Smooth muscle cell (in vitro differentiated cells): Measurements from ENCODE around the gene SELENOH. TPM values are rescaled to one million over a fixed set of nuclear protein-coding genes. Genes with fewer than 3 reads are reported as not detected.

Experiments used
- DNase-seq: peaks from one replicate; lab custom pipeline; 2025; ENCODE audit not compliant: unreplicated experiment; lab: John Stamatoyannopoulos, UW
- H2AFZ ChIP-seq: fragments of 200-600 bp; sonication (generic); 2 replicates; pipeline ENCODE4 v1.6.0; 2016; ENCODE audit warnings: antibody characterized with exemption, low read depth, mild to moderate bottlenecking
- H3F3A ChIP-seq: fragments of 200-600 bp; sonication (generic); 2 replicates; pipeline ENCODE4 v1.6.0; 2017; ENCODE audit warnings: antibody characterized with exemption, low read depth
- H3K27ac ChIP-seq: fragments of 200-600 bp; sonication (generic); 2 replicates; pipeline ENCODE4 v1.5.1; 2016; ENCODE audit warnings: low read depth, mild to moderate bottlenecking
- H3K27me3 ChIP-seq: fragments of 200-600 bp; sonication (generic); 2 replicates; pipeline ENCODE4 v1.6.1; 2016; ENCODE audit warnings: low read depth, mild to moderate bottlenecking
- H3K36me3 ChIP-seq: fragments of 200-600 bp; sonication (generic); 2 replicates; pipeline ENCODE4 v1.5.1; 2016; ENCODE audit warnings: low read depth
- H3K4me1 ChIP-seq: fragments of 200-600 bp; sonication (generic); 2 replicates; pipeline ENCODE4 v1.5.1; 2016; ENCODE audit warnings: low read depth
- H3K4me2 ChIP-seq: fragments of 200-600 bp; sonication (generic); 2 replicates; pipeline ENCODE4 v1.6.0; 2016; ENCODE audit warnings: mild to moderate bottlenecking
- H3K4me3 ChIP-seq: fragments of 200-600 bp; sonication (generic); 2 replicates; pipeline ENCODE4 v1.5.1; 2016; ENCODE audit warnings: mild to moderate bottlenecking
- H3K79me2 ChIP-seq: fragments of 200-600 bp; sonication (generic); 2 replicates; pipeline ENCODE4 v1.6.0; 2016; ENCODE audit warnings: low read depth, mild to moderate bottlenecking
- H3K9ac ChIP-seq: fragments of 200-600 bp; sonication (generic); 2 replicates; pipeline ENCODE4 v1.6.0; 2016; ENCODE audit warnings: low read depth
- H3K9me3 ChIP-seq: fragments of 200-600 bp; sonication (generic); replicated peaks from 2 replicates; pipeline ENCODE4 v1.5.1; 2016; ENCODE audit warnings: low read depth
- H4K20me1 ChIP-seq: fragments of 200-600 bp; sonication (generic); 2 replicates; pipeline ENCODE4 v1.6.0; 2016; ENCODE audit warnings: low read depth
- WGBS: methylation state at CpG from one replicate; pipeline ENCODE4 v1.1.7; 2016; ENCODE audit warnings: low lambda C conversion rate; 5-methylcytosine and 5-hydroxymethylcytosine counted together
- polyA plus RNA-seq: library from polyadenylated mRNA; unstranded; fragments of >200 nt; fragmentation: Nextera tagmentation; extraction: Ambion mirVana; gene quantifications from 2 replicates; pipeline ENCODE4 v1.2.1, GENCODE V29; 2016
- total RNA-seq: library from RNA; depleted of rRNA; stranded (reverse); fragments of >200 nt; gene quantifications from 2 replicates; pipeline ENCODE4 v1.2.3, GENCODE V29; 2014
- TF ChIP-seq, protein P1 (sequence below): fragments of 200-600 bp; sonication (generic); IDR thresholded peaks from 2 replicates; pipeline ENCODE4 v1.5.1; 2017; ENCODE audit warnings: borderline replicate concordance, mild to moderate bottlenecking, antibody characterized with exemption; ENCODE audit not compliant: insufficient read depth, poor library complexity, severe bottlenecking

SELENOH gene
- total and polyA plus RNA-seq, 2 experiments from 2014 or later: 131 to 141 TPM

DNA sequence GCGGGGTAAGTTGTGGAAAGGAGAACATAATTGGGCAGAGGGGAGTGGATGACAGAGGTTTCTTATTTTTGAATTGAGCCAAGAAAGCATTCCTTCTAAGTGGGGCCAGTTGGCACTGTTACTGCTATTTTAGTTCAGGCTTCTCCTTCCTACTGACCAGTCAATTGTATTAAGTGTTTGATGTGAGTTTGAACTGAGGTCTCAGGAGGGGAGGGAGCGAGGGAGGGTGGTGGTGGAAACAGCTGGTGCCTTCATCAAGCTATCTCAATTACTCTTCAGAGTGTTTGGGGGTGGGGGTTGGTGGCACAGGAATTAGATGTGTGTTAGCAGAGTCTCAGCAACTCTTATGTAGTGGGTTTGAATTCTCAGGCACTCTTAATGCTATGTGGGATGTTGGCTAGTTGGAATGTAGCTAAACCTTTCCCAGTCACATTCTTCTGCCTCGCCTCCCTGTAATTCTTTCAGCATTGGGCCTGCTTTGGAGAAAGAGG is 34.8 kb downstream of the SELENOH start:
- Histone ChIP-seq H4K20me1 (peaks cover 100% of the 10 kb centered on the region), H3K4me3 (no peak overlapping the region), H3K27me3 (no peaks in the 10 kb centered on the region), H3K4me1 (peaks cover 67% of the 10 kb centered on the region), H3F3A (peaks cover 50% of the 10 kb centered on the region), H2AFZ (no peak overlapping the region), H3K4me2 (peak overlapping the region; percentile 82), H3K27ac (peak overlapping the region; percentile 96), H3K36me3 (no peaks in the 10 kb centered on the region), H3K9ac (no peak overlapping the region), H3K79me2 (peaks cover 92% of the 10 kb centered on the region), H3K9me3 (no peaks in the 10 kb centered on the region)
- 32% methylated on average over 3 of the region's 3 CpGs for WGBS
- TF ChIP-seq, protein P1, sequence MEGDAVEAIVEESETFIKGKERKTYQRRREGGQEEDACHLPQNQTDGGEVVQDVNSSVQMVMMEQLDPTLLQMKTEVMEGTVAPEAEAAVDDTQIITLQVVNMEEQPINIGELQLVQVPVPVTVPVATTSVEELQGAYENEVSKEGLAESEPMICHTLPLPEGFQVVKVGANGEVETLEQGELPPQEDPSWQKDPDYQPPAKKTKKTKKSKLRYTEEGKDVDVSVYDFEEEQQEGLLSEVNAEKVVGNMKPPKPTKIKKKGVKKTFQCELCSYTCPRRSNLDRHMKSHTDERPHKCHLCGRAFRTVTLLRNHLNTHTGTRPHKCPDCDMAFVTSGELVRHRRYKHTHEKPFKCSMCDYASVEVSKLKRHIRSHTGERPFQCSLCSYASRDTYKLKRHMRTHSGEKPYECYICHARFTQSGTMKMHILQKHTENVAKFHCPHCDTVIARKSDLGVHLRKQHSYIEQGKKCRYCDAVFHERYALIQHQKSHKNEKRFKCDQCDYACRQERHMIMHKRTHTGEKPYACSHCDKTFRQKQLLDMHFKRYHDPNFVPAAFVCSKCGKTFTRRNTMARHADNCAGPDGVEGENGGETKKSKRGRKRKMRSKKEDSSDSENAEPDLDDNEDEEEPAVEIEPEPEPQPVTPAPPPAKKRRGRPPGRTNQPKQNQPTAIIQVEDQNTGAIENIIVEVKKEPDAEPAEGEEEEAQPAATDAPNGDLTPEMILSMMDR: no peak
- DNase-seq: no peak

DNA sequence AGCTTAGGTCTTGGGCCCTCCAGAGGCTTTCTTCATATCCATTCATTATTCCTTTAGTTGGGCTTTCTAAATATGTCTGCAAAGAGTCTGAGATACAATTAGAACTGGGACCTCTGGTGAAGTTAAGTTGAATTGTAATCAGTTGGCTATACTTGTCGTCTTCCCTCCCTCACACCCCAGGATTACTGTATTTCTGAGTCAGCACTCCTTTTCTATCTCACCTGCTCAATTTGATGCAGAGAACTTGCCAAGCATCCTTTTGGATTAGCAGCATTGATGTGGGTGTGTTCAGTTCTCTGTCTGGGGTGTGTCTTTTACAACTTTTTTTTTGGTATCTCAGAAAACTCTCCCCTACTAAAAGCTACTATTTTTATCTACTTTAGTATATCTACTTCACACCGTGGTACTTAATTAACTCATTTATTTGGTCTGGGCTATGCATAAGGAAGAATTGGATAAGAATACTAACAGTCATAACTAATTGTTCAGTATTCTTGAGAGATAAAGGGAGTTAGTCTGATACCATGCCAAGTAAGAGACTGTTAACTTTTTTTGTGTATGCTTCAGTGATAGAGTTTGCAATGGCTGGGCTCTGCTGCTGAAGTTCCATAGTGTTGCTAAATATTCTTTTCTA is 35.4 kb downstream of the SELENOH start:
- H4K20me1 ChIP-seq: peaks cover 100% of the 10 kb centered on the region
- peaks cover 73% of the 10 kb centered on the region for H3K4me1 ChIP-seq
- TF ChIP-seq, protein P1: no peak
- H3K27ac ChIP-seq: peak overlapping the region; percentile 96
- peaks cover 92% of the 10 kb centered on the region for H3K79me2 ChIP-seq
- H3K9me3 ChIP-seq: no peaks in the 10 kb centered on the region
- no peak overlapping the region for H3K4me3 ChIP-seq
- peaks cover 50% of the 10 kb centered on the region for H3F3A ChIP-seq
- no peak overlapping the region for H2AFZ ChIP-seq
- no peaks in the 10 kb centered on the region for H3K36me3 ChIP-seq
- H3K9ac ChIP-seq: no peak overlapping the region
- H3K27me3 ChIP-seq: no peaks in the 10 kb centered on the region
- 36% methylated on average over 2 of the region's 2 CpGs for WGBS
- peak overlapping the region; percentile 82 for H3K4me2 ChIP-seq
- no peak for DNase-seq

DNA sequence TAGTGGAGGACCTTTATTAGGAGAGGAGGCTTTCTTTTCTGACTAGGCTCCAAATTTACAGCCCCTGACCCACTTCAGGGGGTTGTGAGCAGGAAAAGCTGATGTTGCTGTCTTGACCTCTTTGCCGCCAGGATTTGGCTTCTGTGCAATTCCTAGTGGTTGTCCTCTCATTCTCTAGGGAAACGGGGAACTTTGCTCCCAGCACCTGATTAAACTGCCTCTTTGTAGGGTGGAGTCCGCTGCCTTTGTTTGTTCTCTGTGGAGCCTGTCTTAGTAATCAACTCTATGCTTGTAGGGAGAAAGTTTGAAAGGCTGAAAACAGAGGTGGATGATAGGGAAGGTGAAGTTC is 36.7 kb downstream of the SELENOH start:
- Histone ChIP-seq H3K9me3 (no peaks in the 10 kb centered on the region), H3K36me3 (no peaks in the 10 kb centered on the region), H3K27me3 (no peaks in the 10 kb centered on the region), H3K4me2 (peak overlapping the region; percentile 82), H4K20me1 (peaks cover 100% of the 10 kb centered on the region), H3K4me3 (peak overlapping the region; percentile 39), H3K27ac (peak overlapping the region; percentile 96), H3F3A (peaks cover 46% of the 10 kb centered on the region), H3K79me2 (peaks cover 92% of the 10 kb centered on the region), H3K4me1 (peaks cover 81% of the 10 kb centered on the region), H3K9ac (peak overlapping the region; percentile 83), H2AFZ (no peak overlapping the region)
- 8% methylated on average over 3 of the region's 3 CpGs for WGBS
- no peak for DNase-seq
- TF ChIP-seq, protein P1: no peak
